ENCODE data around the gene KCTD5. TPM values are rescaled to one million over a fixed set of nuclear protein-coding genes. Genes with fewer than 3 reads are reported as not detected.
"Not testable (repeated sequence)": the region's sequence is repeated elsewhere in the genome, so short reads cannot be mapped to it uniquely, and the experiment has no call there.

KCTD5 gene
- total RNA-seq, 3 donors from 2014 or later = 8.6 to 19.6 (median 18.4) TPM

GRCh38 chr16:2686912-2687507 lies 4.7 kb downstream of the KCTD5 start:
- no peak overlapping the region for H3K4me3 ChIP-seq
- intact Hi-C loops (cut with DNase I; ENCODE audit: low total_unique reads) = no loop called here
- H3K4me1 ChIP-seq = peaks cover 2 to 4% of the 10 kb centered on the region in 2 donors
- TF ChIP-seq POLR2A (IDR thresholded peaks at IDR 0.05) (no peak), POLR2AphosphoS5 (IDR thresholded peaks at IDR 0.05) (no peak)
- TF ChIP-seq, protein P1, sequence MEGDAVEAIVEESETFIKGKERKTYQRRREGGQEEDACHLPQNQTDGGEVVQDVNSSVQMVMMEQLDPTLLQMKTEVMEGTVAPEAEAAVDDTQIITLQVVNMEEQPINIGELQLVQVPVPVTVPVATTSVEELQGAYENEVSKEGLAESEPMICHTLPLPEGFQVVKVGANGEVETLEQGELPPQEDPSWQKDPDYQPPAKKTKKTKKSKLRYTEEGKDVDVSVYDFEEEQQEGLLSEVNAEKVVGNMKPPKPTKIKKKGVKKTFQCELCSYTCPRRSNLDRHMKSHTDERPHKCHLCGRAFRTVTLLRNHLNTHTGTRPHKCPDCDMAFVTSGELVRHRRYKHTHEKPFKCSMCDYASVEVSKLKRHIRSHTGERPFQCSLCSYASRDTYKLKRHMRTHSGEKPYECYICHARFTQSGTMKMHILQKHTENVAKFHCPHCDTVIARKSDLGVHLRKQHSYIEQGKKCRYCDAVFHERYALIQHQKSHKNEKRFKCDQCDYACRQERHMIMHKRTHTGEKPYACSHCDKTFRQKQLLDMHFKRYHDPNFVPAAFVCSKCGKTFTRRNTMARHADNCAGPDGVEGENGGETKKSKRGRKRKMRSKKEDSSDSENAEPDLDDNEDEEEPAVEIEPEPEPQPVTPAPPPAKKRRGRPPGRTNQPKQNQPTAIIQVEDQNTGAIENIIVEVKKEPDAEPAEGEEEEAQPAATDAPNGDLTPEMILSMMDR (IDR thresholded peaks at IDR 0.05) = no peak
- H3K27me3 ChIP-seq = no peaks in the 10 kb centered on the region
- no peaks in the 10 kb centered on the region for H3K9me3 ChIP-seq
- H3K36me3 ChIP-seq = no peaks in the 10 kb centered on the region
- H3K27ac ChIP-seq = no peak overlapping the region
- DNase-seq (ENCODE audit: low spot score in 2 of 2) = no peak

GRCh38 chr16:2687531-2688308 lies 5.4 kb downstream of the KCTD5 start:
- no peaks in the 10 kb centered on the region for H3K9me3 ChIP-seq
- H3K4me3 ChIP-seq = no peak overlapping the region
- H3K27me3 ChIP-seq = no peaks in the 10 kb centered on the region
- H3K27ac ChIP-seq = no peak overlapping the region
- intact Hi-C loops (cut with DNase I; ENCODE audit: low total_unique reads) = no loop called here
- no peak for TF ChIP-seq POLR2A (IDR thresholded peaks at IDR 0.05)
- TF ChIP-seq POLR2AphosphoS5 (IDR thresholded peaks at IDR 0.05) = no peak
- TF ChIP-seq, protein P1 (IDR thresholded peaks at IDR 0.05) = no peak
- DNase-seq (ENCODE audit: low spot score in 2 of 2) = no peak
- peaks cover 4 to 8% of the 10 kb centered on the region in 2 donors for H3K4me1 ChIP-seq
- H3K36me3 ChIP-seq = no peaks in the 10 kb centered on the region

DNA sequence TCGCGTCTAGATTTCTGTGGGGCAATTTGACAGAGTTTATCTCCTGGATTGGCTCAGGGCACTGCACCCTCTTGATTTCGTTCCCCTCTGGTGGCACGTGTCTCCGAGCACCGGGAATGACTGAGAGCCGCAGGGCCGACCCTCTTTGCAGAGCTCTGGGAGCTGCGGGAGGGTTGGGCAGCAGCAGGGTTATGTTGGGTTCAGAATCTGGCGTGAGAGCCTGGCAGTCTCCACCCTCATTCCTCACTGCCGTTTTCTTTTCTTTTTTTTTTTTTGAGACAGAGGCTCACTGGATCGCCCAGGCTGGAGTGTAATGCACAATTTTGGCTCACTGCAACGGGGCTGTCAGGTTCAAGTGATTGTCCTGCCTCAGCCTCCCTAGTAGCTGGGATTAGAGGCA lies 7.1 kb downstream of the KCTD5 start:
- H3K4me3 ChIP-seq; intact Hi-C loops (cut with DNase I; ENCODE audit: low total_unique reads); H3K4me1 ChIP-seq; H3K27ac ChIP-seq; H3K9me3 ChIP-seq; H3K27me3 ChIP-seq; DNase-seq (ENCODE audit: low spot score in 2 of 2); H3K36me3 ChIP-seq: not testable (repeated sequence)

- Histone ChIP-seq H3K9me3 (no peaks in the 10 kb centered on the region), H3K4me3 (no peak overlapping the region), H3K27ac (no peak overlapping the region), H3K36me3 (no peaks in the 10 kb centered on the region), H3K4me1 (peaks cover 4 to 8% of the 10 kb centered on the region in 2 donors), H3K27me3 (no peaks in the 10 kb centered on the region)
- intact Hi-C loops (cut with DNase I; ENCODE audit: low total_unique reads) = no loop called here
- DNase-seq (ENCODE audit: low spot score in 2 of 2) = no peak
- TF ChIP-seq, protein P1 (IDR thresholded peaks at IDR 0.05) = no peak
- TF ChIP-seq POLR2A (IDR thresholded peaks at IDR 0.05) (no peak), POLR2AphosphoS5 (IDR thresholded peaks at IDR 0.05) (no peak)
These were observed 7.9 kb downstream of the KCTD5 start for GRCh38 chr16:2689968-2690801.

DNA sequence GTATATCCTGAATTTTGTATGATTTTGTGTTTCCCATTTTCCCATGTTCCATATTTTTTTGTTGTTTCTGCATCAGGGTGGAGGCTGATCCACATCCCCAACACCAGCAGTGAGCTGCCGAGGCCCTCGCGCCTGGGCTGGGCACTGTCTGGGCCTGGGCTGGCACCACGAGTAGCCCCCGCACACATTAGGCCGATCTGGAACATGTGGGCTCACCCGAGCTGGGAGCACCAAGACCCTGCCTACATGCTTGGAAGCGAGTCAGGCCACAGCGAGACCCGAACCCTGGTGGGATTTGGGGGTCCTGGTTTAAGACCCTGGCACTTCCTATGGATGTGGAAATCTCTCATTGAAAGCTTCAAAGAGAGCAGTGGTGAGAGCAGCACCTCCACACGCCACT lies 8.5 kb downstream of the KCTD5 start:
- Histone ChIP-seq H3K4me3 (no peak overlapping the region), H3K9me3 (no peaks in the 10 kb centered on the region), H3K36me3 (no peaks in the 10 kb centered on the region), H3K27me3 (no peaks in the 10 kb centered on the region), H3K4me1 (peaks cover 4 to 8% of the 10 kb centered on the region in 2 donors), H3K27ac (no peak overlapping the region)
- DNase-seq (ENCODE audit: low spot score in 2 of 2) = no peak
- intact Hi-C loops (cut with DNase I; ENCODE audit: low total_unique reads) = no loop called here
- no peak for TF ChIP-seq POLR2AphosphoS5 (IDR thresholded peaks at IDR 0.05)
- TF ChIP-seq, protein P1 (IDR thresholded peaks at IDR 0.05) = no peak
- TF ChIP-seq POLR2A (IDR thresholded peaks at IDR 0.05) = no peak
